CD4-positive, alpha-beta T cell treated with Interleukin-12 subunit alpha and Interleukin-12 subunit beta, for 1 hour (primary cell): Measurements from ENCODE around the gene EEF1A2.

Source experiments
- DNase-seq: peaks from one replicate; pipeline ENCODE4 v3.0.0-alpha.2; 2020

The EEF1A2 gene

GRCh38 chr20:63536241-63536977 lies 37.5 kb upstream of the EEF1A2 start:
- DNase-seq: no peak

- peak; percentile 15 for DNase-seq
Measured at GRCh38 chr20:63534831-63535651, 36.2 kb upstream of the EEF1A2 start.

GRCh38 chr20:63534427-63534830 lies 35.5 kb upstream of the EEF1A2 start:
- no peak for DNase-seq

- DNase-seq: no peak
Measured at GRCh38 chr20:63533871-63534393, 35.0 kb upstream of the EEF1A2 start.

- DNase-seq: no peak
Measured at GRCh38 chr20:63533388-63533787, 34.5 kb upstream of the EEF1A2 start.

GRCh38 chr20:63532449-63532971 lies 33.6 kb upstream of the EEF1A2 start:
- no peak for DNase-seq

GRCh38 chr20:63531686-63532448 lies 33.0 kb upstream of the EEF1A2 start:
- no peak for DNase-seq

GRCh38 chr20:63530788-63531160 lies 31.9 kb upstream of the EEF1A2 start:
- DNase-seq: no peak

- no peak for DNase-seq
Measured at GRCh38 chr20:63529861-63530787, 31.2 kb upstream of the EEF1A2 start.

- DNase-seq: no peak
Measured at GRCh38 chr20:63529180-63529860, 30.4 kb upstream of the EEF1A2 start.

- DNase-seq: no peak
Measured at GRCh38 chr20:63527184-63527583, 28.3 kb upstream of the EEF1A2 start.

- DNase-seq: no peak
Measured at GRCh38 chr20:63525971-63526370, 27.1 kb upstream of the EEF1A2 start.

- DNase-seq: no peak
Measured at GRCh38 chr20:63525185-63525584, 26.3 kb upstream of the EEF1A2 start.

GRCh38 chr20:63522981-63523611 lies 24.2 kb upstream of the EEF1A2 start:
- DNase-seq: no peak

- no peak for DNase-seq
Measured at GRCh38 chr20:63522091-63522868, 23.4 kb upstream of the EEF1A2 start.

- no peak for DNase-seq
Measured at GRCh38 chr20:63521602-63522001, 22.7 kb upstream of the EEF1A2 start.

GRCh38 chr20:63520934-63521601 lies 22.2 kb upstream of the EEF1A2 start:
- peak; percentile 69 for DNase-seq

- DNase-seq: peak; percentile 89
Measured at GRCh38 chr20:63520504-63520933, 21.6 kb upstream of the EEF1A2 start, which contains the start of gene PPDPF. Gene PPDPF, plus strand, starts transcription at chr20:63520765. Its CDS starts 544 bp downstream, at chr20:63521309.
